Kidney (tissue), 14 donors: ENCODE measurements around the gene TIPARP. TPM values are rescaled to one million over a fixed set of nuclear protein-coding genes. Genes with fewer than 3 reads are reported as not detected.

Experiments
- DNase-seq, 5 donors: peaks; one replicate each; pipeline ENCODE4 v3.0.0-alpha.2; 2013 to 2020
- FAIRE-seq: peaks from 2 replicates; lab custom pipeline; 2012; peaks lifted over from hg19 to GRCh38; lab: Jason Lieb, UNC
- H3K27ac ChIP-seq, 2 donors: one replicate each; pipeline ENCODE4 v1.7.0; 2013; ENCODE audit warnings: low read depth in 2 of 2, low read length in 2 of 2, inconsistent platforms in 1 of 2
- H3K27me3 ChIP-seq: one replicate; pipeline ENCODE4 v1.7.1; 2013; ENCODE audit warnings: low read length, inconsistent platforms; ENCODE audit not compliant: control insufficient read depth, insufficient read depth
- H3K36me3 ChIP-seq, 3 donors: one replicate each; pipeline versions ENCODE4 v1.7.0 to v1.7.1; 2013; ENCODE audit warnings: low read length in 3 of 3, control low read depth in 1 of 3, inconsistent platforms in 1 of 3; ENCODE audit not compliant: insufficient read depth in 3 of 3, control insufficient read depth in 2 of 3
- H3K4me1 ChIP-seq, 3 donors: one replicate each; pipeline versions ENCODE4 v1.7.0 to v1.7.1; 2013; ENCODE audit warnings: low read length in 3 of 3, inconsistent platforms in 1 of 3, low read depth in 1 of 3; ENCODE audit not compliant: control insufficient read depth in 2 of 3, insufficient read depth in 2 of 3
- H3K4me3 ChIP-seq, 3 donors: one replicate each; pipeline versions ENCODE4 v1.7.0 to v1.8.1; 2013; ENCODE audit warnings: low read length in 3 of 3, control low read depth in 1 of 3, inconsistent platforms in 1 of 3
- H3K9ac ChIP-seq, 3 donors: one replicate each; pipeline versions ENCODE4 v1.7.0 to v1.7.1; 2013; ENCODE audit warnings: low read length in 3 of 3, control low read depth in 1 of 3, inconsistent platforms in 1 of 3
- H3K9me3 ChIP-seq, 3 donors: one replicate each; pipeline versions ENCODE4 v1.7.0 to v1.7.1; 2013; ENCODE audit warnings: low read length in 3 of 3, control low read depth in 1 of 3, inconsistent platforms in 1 of 3; ENCODE audit not compliant: control insufficient read depth in 2 of 3, insufficient read depth in 1 of 3
- CTCF ChIP-seq: IDR thresholded peaks from 3 replicates; pipeline ENCODE4 v1.5.1; 2012; ENCODE audit warnings: mild to moderate bottlenecking, moderate library complexity, borderline replicate concordance; ENCODE audit not compliant: insufficient read depth; ENCODE audit errors: extremely low read depth
- intact Hi-C: fragments of 100-400 bp; cut with DNase I; formaldehyde crosslinking; loops from one replicate; pipeline ENCODE4 v1.11.1; 2022
- polyA plus RNA-seq: library from polyadenylated mRNA; stranded (reverse); fragments of 350-450 nt; fragmentation: Illumina TruSeq; extraction: RNeasy Lipid Tissue Mini Kit (QIAGEN cat#74804); gene quantifications from one replicate; pipeline ENCODE4 v1.2.3, GENCODE V29; 2014; ENCODE audit warnings: low read depth, low replicate concordance; ENCODE audit not compliant: insufficient read depth
- total RNA-seq: library from RNA; stranded (reverse); fragmentation: NEBNext Ultra II Directional; extraction: Animal tissue kit (Norgen Biotek cat#: 25700); gene quantifications from one replicate; pipeline ENCODE4 v1.2.1, GENCODE V29; 2021
- donor health status: control.
- donor health status: control.
- donor health status: control.
- donor health status: control.
- donor health status: control.
- donor health status: DM: yes; HTN: yes; CAD: no.
- donor health status: Normal renal cell carcinoma (clear cell type).

Gene TIPARP
- total and polyA plus RNA-seq, 2 donors from 2014 or later, result 9.5 to 21.8 TPM

GRCh38 chr3:156680243-156680914 lies 6.0 kb downstream of the TIPARP start:
- no peak overlapping the region for H3K9ac ChIP-seq
- intact Hi-C loops, result no loop called here
- TF ChIP-seq CTCF, result no peak
- H3K36me3 ChIP-seq, result peaks cover 4 to 12% (median 9%) of the 10 kb centered on the region in 3 donors
- DNase-seq, result peak in 1 of 5 donors; percentile 33
- no peak for FAIRE-seq
- no peaks in the 10 kb centered on the region for H3K27me3 ChIP-seq
- H3K4me3 ChIP-seq, result no peak overlapping the region
- H3K9me3 ChIP-seq, result no peaks in the 10 kb centered on the region
- no peak overlapping the region for H3K27ac ChIP-seq
- peaks cover 0 to 12% (median 11%) of the 10 kb centered on the region in 3 donors for H3K4me1 ChIP-seq

GRCh38 chr3:156681002-156681401 lies 6.6 kb downstream of the TIPARP start:
- DNase-seq (peak in 4 of 5 donors; percentile 42 to 80 (median 59)), FAIRE-seq (no peak)
- Histone ChIP-seq H3K36me3 (peaks cover 4 to 12% (median 9%) of the 10 kb centered on the region in 3 donors), H3K4me3 (no peak overlapping the region), H3K27me3 (no peaks in the 10 kb centered on the region), H3K4me1 (peaks cover 0 to 17% (median 15%) of the 10 kb centered on the region in 3 donors), H3K9ac (no peak overlapping the region), H3K27ac (no peak overlapping the region), H3K9me3 (no peaks in the 10 kb centered on the region)
- intact Hi-C loops, result no loop called here
- no peak for TF ChIP-seq CTCF

- FAIRE-seq (no peak), DNase-seq (peak in 1 of 5 donors; percentile 28)
- no peaks in the 10 kb centered on the region for H3K27me3 ChIP-seq
- H3K4me3 ChIP-seq, result no peak overlapping the region
- H3K9me3 ChIP-seq, result no peaks in the 10 kb centered on the region
- no peak for TF ChIP-seq CTCF
- peaks cover 0 to 15% (median 13%) of the 10 kb centered on the region in 3 donors for H3K4me1 ChIP-seq
- no peak overlapping the region for H3K9ac ChIP-seq
- intact Hi-C loops, result no loop called here
- no peak overlapping the region for H3K27ac ChIP-seq
- peaks cover 4 to 12% (median 9%) of the 10 kb centered on the region in 3 donors for H3K36me3 ChIP-seq
Measured at GRCh38 chr3:156682501-156682900, 8.1 kb downstream of the TIPARP start.
